ENCODE data around the gene ADD3.
"Not testable (repeated sequence)": the region's sequence is repeated elsewhere in the genome, so short reads cannot be mapped to it uniquely, and the experiment has no call there.

Gene ADD3

GRCh38 chr10:110115784-110116520 is 108.2 kb downstream of the ADD3 start:
- no peak for DNase-seq

GRCh38 chr10:110118891-110119621 is 111.3 kb downstream of the ADD3 start:
- DNase-seq = no peak

- no peak for DNase-seq
These were observed 115.8 kb downstream of the ADD3 start for GRCh38 chr10:110123594-110123993.

- DNase-seq = no peak
These were observed 121.7 kb downstream of the ADD3 start for GRCh38 chr10:110129490-110129889.

GRCh38 chr10:110134917-110135316 is 127.1 kb downstream of the ADD3 start:
- no peak for DNase-seq

GRCh38 chr10:110135836-110136235 is 128.1 kb downstream of the ADD3 start:
- not testable (repeated sequence) for DNase-seq

- DNase-seq = peak; percentile 54
These were observed 129.4 kb downstream of the ADD3 start for GRCh38 chr10:110137142-110137545.

- peak; percentile 65 for DNase-seq
These were observed 130.5 kb downstream of the ADD3 start for GRCh38 chr10:110138197-110138812.

GRCh38 chr10:110141185-110141584 is 133.4 kb downstream of the ADD3 start:
- DNase-seq = no peak

GRCh38 chr10:110141871-110142635 is 134.3 kb downstream of the ADD3 start:
- DNase-seq = no peak

GRCh38 chr10:110142965-110143364 is 135.2 kb downstream of the ADD3 start:
- DNase-seq = peak; percentile 1

GRCh38 chr10:110144507-110144906 is 136.7 kb downstream of the ADD3 start:
- DNase-seq = peak; percentile 12

- DNase-seq = no peak
These were observed 140.2 kb downstream of the ADD3 start for GRCh38 chr10:110147961-110148360.

GRCh38 chr10:110149259-110149658 is 141.5 kb downstream of the ADD3 start:
- no peak for DNase-seq

- DNase-seq = no peak
These were observed 142.3 kb downstream of the ADD3 start for GRCh38 chr10:110150046-110150445.

- DNase-seq = peak; percentile 11
These were observed 143.2 kb downstream of the ADD3 start for GRCh38 chr10:110150981-110151380.

GRCh38 chr10:110151467-110151866 is 143.7 kb downstream of the ADD3 start:
- peak; percentile 81 for DNase-seq

- peak; percentile 53 for DNase-seq
These were observed 144.2 kb downstream of the ADD3 start for GRCh38 chr10:110151971-110152370.

GRCh38 chr10:110153396-110153795 is 145.6 kb downstream of the ADD3 start:
- DNase-seq = no peak

- no peak for DNase-seq
These were observed 148.3 kb downstream of the ADD3 start for GRCh38 chr10:110156046-110156445.

- DNase-seq = no peak
These were observed 150.5 kb downstream of the ADD3 start for GRCh38 chr10:110158051-110159005.

GRCh38 chr10:110160081-110160480 is 152.3 kb downstream of the ADD3 start:
- DNase-seq = no peak
